Measurements from ENCODE around the gene MIX23.
"Not testable (repeated sequence)": the region's sequence is repeated elsewhere in the genome, so short reads cannot be mapped to it uniquely, and the experiment has no call there.

The MIX23 gene

DNA sequence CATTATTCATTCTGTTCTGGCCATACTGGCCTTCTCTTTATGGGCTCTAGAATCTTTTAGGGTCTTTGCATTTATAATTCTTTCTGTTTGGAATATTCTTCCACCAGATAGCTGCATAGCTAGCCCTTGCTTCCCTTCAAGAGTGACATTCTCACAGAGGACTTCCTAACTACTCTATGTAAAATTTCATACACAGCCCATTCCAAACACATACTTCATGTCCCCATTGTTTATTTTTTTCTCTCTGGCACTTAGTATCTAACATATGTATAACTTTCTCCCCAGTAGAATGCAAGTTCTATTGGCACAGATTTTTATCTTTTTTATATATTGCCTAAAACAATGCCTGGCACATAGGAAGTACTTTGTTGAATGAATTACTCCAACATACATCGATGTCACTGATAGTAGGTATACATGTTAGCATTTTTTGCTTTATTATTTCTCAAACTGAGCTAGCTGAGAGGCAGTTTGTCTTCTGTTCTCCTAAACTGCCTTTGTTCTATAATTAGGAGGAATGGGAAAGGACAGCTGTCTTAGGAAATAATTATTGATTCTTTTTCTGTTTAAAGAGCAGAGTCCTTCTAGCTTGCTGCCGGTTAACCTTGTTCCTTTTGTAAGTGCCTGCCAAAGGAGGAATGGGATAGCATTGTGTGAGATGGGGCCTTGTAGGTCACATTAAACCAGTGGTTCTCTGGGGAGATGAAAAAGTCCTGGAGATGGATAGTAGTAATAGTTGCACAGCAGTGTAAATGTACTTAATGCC lies 8.8 kb upstream of the MIX23 start:
- DNase-seq: no peak

DNA sequence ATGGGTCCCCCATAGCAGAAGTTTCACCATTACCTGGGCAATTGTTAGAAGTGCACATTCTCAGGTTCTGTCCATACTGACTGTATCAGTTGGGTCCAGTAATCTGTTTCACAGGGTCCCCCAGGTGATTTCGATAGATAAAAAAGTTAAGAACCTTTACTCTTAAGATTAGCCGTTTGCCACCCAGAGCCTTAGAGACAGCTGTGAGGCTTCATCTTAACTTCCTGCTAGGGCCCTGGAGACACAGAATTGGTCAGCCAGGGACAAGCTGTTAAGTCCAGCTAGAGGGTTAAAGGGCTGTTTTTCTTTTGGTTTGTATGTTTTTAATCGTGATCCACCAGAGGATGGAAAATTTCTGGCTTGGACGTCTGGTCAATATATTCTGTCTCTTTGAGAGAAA lies 7.6 kb upstream of the MIX23 start:
- no peak for DNase-seq

- DNase-seq: no peak
These were observed 6.9 kb upstream of the MIX23 start for GRCh38 chr3:122389892-122390291.

- no peak for DNase-seq
These were observed 6.2 kb upstream of the MIX23 start for GRCh38 chr3:122389197-122389596.

GRCh38 chr3:122387709-122388108 lies 4.7 kb upstream of the MIX23 start:
- DNase-seq: no peak

- DNase-seq: peak; percentile 58 to 62
These were observed 1.0 kb upstream of the MIX23 start, which contains the start of gene FAM162A for GRCh38 chr3:122383771-122384697. Gene FAM162A, plus strand, starts transcription at chr3:122384182. Its CDS starts 84 bp downstream, at chr3:122384266.

DNA sequence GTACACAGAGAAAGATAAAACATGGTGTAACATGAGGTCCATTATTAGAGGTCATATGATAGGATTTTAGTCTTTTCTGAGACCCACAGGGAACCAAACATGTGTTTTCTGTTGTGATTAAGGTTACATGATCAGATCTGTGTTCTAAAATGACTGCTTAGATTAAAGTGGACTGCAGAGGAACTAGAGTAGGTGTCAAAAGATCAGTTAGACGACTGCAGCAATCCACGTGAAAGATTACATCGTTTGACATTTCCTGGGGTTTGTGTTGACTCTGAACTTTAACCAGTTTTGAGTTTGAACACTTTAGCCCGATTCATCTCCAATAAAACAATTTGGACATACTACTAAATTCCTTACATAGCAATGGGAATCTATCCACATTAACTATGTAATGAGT lies 5.1 kb downstream of the MIX23 start:
- no peak for DNase-seq

GRCh38 chr3:122374034-122374433 lies 9.0 kb downstream of the MIX23 start:
- DNase-seq: no peak

DNA sequence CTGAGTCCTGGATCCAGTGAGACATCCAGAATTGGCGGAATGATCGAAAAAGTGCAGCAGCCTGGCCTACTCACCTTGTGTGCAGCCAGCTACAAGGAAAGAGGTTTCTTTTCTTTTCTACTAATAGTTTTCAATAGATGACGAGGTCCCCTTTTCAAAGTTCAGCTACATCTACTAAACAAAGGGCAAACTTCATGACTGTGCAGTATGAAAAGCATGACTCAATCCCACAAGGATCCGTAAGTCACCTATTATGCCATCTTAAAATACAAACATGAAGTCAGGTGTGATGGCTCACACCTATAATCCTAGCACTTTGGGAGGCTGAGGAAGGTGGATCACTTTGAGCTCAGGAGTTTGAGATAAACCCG lies 16.7 kb downstream of the MIX23 start:
- no peak for DNase-seq

- DNase-seq: not testable (repeated sequence)
These were observed 17.3 kb downstream of the MIX23 start for GRCh38 chr3:122365582-122366378.

GRCh38 chr3:122365073-122365472 lies 18.0 kb downstream of the MIX23 start:
- no peak for DNase-seq

GRCh38 chr3:122364490-122364889 lies 18.5 kb downstream of the MIX23 start:
- no peak for DNase-seq

DNA sequence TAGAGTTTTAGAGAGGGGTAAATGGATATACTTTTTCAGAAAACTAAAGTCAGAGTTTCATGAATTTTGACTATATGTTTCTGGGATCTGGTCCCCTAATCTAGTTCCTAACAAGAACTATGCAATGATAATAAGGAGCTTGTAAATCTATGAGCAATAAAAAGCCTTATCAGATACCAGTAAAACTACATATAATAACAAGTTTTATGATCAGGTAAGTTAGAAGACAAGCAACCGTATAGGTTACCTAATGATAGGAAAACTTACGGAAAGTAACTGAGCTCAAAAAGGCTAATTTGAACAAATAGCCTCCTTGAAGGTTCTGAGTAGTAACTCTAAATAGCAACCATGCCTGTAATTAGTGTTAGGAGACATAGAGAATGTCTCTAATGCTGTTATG lies 21.0 kb downstream of the MIX23 start:
- DNase-seq: no peak

GRCh38 chr3:122358703-122359032 lies 24.4 kb downstream of the MIX23 start:
- no peak for DNase-seq

- no peak for DNase-seq
These were observed 25.0 kb downstream of the MIX23 start for GRCh38 chr3:122357828-122358702.

DNA sequence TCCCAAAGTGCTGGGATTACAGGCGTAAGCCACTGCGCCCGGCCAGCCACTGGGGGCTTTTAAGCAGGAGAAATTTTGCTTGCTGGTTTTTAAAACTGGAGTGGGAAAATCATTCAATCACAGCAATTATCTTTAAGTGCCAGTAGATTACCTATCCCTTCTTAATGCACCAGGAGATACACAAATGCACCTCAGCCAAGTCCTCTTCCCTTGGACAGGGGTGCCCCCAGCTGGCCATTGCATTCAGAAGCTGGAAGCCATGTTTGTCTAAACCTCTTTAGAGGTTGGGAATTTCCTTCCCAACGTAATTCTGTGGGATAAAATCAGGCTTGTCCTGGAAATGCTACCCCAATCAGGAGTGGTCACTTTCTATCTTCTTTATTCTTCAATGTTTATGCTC lies 26.6 kb downstream of the MIX23 start:
- DNase-seq: no peak

DNA sequence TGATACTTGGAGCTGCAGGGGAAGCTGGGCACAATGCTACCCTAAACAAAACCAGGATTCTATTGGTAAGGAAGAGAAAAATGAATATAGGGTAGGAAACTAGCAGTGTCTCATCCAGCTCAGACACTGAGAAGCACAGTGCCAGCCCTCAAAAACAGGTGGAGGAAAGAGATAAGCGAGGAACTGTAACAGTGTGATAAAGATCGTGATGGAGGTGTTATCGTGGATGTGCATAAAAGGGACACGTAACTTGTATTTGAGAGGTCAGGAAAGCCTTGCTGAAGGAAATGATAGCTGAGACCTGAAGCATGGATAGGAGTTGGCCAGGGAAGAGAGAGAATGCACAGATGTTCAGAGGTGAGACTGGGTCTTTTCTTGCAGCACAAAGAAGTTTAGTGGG lies 27.4 kb downstream of the MIX23 start:
- no peak for DNase-seq

GRCh38 chr3:122353893-122354401 lies 29.1 kb downstream of the MIX23 start:
- DNase-seq: no peak

DNA sequence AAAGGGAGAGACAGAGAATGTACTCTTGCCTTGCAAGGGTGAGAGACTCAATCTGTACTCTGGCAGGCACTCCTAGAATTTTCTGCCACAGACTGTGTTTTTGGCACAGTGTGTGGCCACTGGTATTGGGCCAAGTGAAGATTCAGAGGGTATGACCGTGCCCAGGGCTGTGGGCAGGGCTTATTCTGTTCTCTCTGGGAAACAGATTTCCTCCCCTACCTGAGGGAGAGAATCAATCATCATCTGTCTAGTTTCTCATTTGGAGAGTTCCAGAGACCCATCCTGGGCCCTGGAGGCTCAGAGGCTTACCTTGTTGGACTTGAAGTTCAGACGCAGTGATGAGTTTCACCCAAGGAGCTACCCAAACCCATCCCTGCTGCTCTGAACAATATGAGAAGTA lies 29.8 kb downstream of the MIX23 start:
- no peak for DNase-seq

GRCh38 chr3:122351612-122352011 lies 31.4 kb downstream of the MIX23 start:
- no peak for DNase-seq

DNA sequence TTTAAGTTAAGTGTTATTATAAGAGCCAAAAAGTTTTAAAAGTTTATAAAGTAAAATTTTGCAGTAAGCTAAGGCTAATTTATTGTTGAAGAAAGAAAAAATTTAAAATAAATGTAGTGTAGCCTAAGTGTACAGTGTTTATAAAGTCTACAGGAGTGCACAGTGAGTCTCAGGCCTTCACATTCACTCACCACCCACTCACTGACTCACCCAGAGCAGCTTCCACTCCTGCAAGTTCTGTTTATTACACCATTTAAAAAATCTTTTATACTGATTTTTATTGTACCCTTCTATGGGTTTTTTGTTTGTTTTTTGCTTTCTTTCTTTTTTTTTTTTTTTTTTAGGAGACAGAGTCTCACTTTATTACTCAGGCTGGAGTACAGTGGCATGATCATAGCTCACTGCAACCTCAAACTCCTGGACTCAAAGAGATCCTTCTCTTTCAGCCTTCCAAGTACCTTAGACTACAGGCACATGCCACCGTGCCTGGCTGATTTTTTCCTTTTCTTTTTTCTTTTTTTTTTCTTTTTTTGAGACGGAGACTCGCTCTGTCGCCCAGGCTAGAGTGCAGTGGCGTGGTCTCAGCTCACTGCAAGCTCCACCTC lies 32.1 kb downstream of the MIX23 start:
- no peak for DNase-seq

GRCh38 chr3:122349171-122349570 lies 33.9 kb downstream of the MIX23 start:
- DNase-seq: no peak
